ENCODE data around the gene PRR14. TPM values are rescaled to one million over a fixed set of nuclear protein-coding genes. Genes with fewer than 3 reads are reported as not detected.
A peak's percentile ranks its signal among the peaks of the same experiment; 100 is the strongest.

The PRR14 gene
- total and polyA plus RNA-seq, 2 donors (not counting 1 experiment from before 2014, with no cell fraction given), result 2.5 to 6.6 TPM

GRCh38 chr16:30615358-30616091 is 35.2 kb upstream of the PRR14 start:
- H3K4me1 ChIP-seq (ENCODE audit: control insufficient read depth, extremely low read depth, insufficient read depth, low read length), result peaks cover 1% of the 10 kb centered on the region
- H3K4me3 ChIP-seq (replicated peaks in 1 of 4; ENCODE audit: control extremely low read depth in 1 of 4, insufficient read depth in 1 of 4, low read depth in 3 of 4, low read length in 4 of 4), result no peak overlapping the region
- H3K27ac ChIP-seq (ENCODE audit: insufficient read depth, low read length), result no peak overlapping the region
- DNase-seq (ENCODE audit: low read depth in 2 of 2), result peak in 1 of 2 donors; percentile 28
- no peaks in the 10 kb centered on the region for H3K79me2 ChIP-seq (ENCODE audit: control insufficient read depth, insufficient read depth, low read length)
- TF ChIP-seq EZH2 (IDR thresholded peaks at IDR 0.05; ENCODE audit: low read length, missing control alignments), result no peak
- peak; percentile 25 to 62 for TF ChIP-seq CTCF (conservative IDR thresholded peaks at IDR 0.05 in 1 of 2, IDR thresholded peaks at IDR 0.05 in 1 of 2; ENCODE audit: low read depth in 1 of 2, low read length in 2 of 2)
- no peaks in the 10 kb centered on the region for H3K9me3 ChIP-seq (ENCODE audit: control insufficient read depth, insufficient read depth, low read depth, low read length)
- H3K4me2 ChIP-seq (ENCODE audit: extremely low read depth, insufficient read depth, low read length), result no peak overlapping the region
- H2AFZ ChIP-seq (ENCODE audit: low read length), result no peak overlapping the region
- H3K27me3 ChIP-seq (ENCODE audit: control insufficient read depth, insufficient read depth, low read length), result no peaks in the 10 kb centered on the region
- H3K36me3 ChIP-seq (ENCODE audit: control insufficient read depth, insufficient read depth, low read length), result no peaks in the 10 kb centered on the region
- no peak overlapping the region for H3K9ac ChIP-seq (ENCODE audit: insufficient read depth, low read length)
- H4K20me1 ChIP-seq (ENCODE audit: control insufficient read depth, extremely low read depth, insufficient read depth, low read length), result no peaks in the 10 kb centered on the region

- no peak overlapping the region for H3K9ac ChIP-seq (ENCODE audit: insufficient read depth, low read length)
- H3K4me2 ChIP-seq (ENCODE audit: extremely low read depth, insufficient read depth, low read length), result no peak overlapping the region
- H3K4me1 ChIP-seq (ENCODE audit: control insufficient read depth, extremely low read depth, insufficient read depth, low read length), result no peaks in the 10 kb centered on the region
- no peak overlapping the region for H3K4me3 ChIP-seq (replicated peaks in 1 of 4; ENCODE audit: control extremely low read depth in 1 of 4, insufficient read depth in 1 of 4, low read depth in 3 of 4, low read length in 4 of 4)
- H3K9me3 ChIP-seq (ENCODE audit: control insufficient read depth, insufficient read depth, low read depth, low read length), result no peaks in the 10 kb centered on the region
- no peak overlapping the region for H2AFZ ChIP-seq (ENCODE audit: low read length)
- H4K20me1 ChIP-seq (ENCODE audit: control insufficient read depth, extremely low read depth, insufficient read depth, low read length), result no peaks in the 10 kb centered on the region
- H3K27ac ChIP-seq (ENCODE audit: insufficient read depth, low read length), result no peak overlapping the region
- DNase-seq (ENCODE audit: low read depth in 2 of 2), result peak in 1 of 2 donors; percentile 32
- H3K79me2 ChIP-seq (ENCODE audit: control insufficient read depth, insufficient read depth, low read length), result no peaks in the 10 kb centered on the region
- TF ChIP-seq EZH2 (IDR thresholded peaks at IDR 0.05; ENCODE audit: low read length, missing control alignments), result no peak
- TF ChIP-seq CTCF (conservative IDR thresholded peaks at IDR 0.05 in 1 of 2, IDR thresholded peaks at IDR 0.05 in 1 of 2; ENCODE audit: low read depth in 1 of 2, low read length in 2 of 2), result no peak
- H3K36me3 ChIP-seq (ENCODE audit: control insufficient read depth, insufficient read depth, low read length), result no peaks in the 10 kb centered on the region
- H3K27me3 ChIP-seq (ENCODE audit: control insufficient read depth, insufficient read depth, low read length), result peaks cover 12% of the 10 kb centered on the region
Measured at GRCh38 chr16:30619202-30619601, 31.6 kb upstream of the PRR14 start.

- TF ChIP-seq CTCF (conservative IDR thresholded peaks at IDR 0.05 in 1 of 2, IDR thresholded peaks at IDR 0.05 in 1 of 2; ENCODE audit: low read depth in 1 of 2, low read length in 2 of 2) (no peak), EZH2 (IDR thresholded peaks at IDR 0.05; ENCODE audit: low read length, missing control alignments) (no peak)
- Histone ChIP-seq H3K9me3 (ENCODE audit: control insufficient read depth, insufficient read depth, low read depth, low read length) (no peaks in the 10 kb centered on the region), H3K9ac (ENCODE audit: insufficient read depth, low read length) (no peak overlapping the region), H2AFZ (ENCODE audit: low read length) (no peak overlapping the region), H3K79me2 (ENCODE audit: control insufficient read depth, insufficient read depth, low read length) (no peaks in the 10 kb centered on the region), H3K27me3 (ENCODE audit: control insufficient read depth, insufficient read depth, low read length) (peaks cover 12% of the 10 kb centered on the region), H4K20me1 (ENCODE audit: control insufficient read depth, extremely low read depth, insufficient read depth, low read length) (no peaks in the 10 kb centered on the region), H3K27ac (ENCODE audit: insufficient read depth, low read length) (no peak overlapping the region), H3K36me3 (ENCODE audit: control insufficient read depth, insufficient read depth, low read length) (no peaks in the 10 kb centered on the region), H3K4me3 (replicated peaks in 1 of 4; ENCODE audit: control extremely low read depth in 1 of 4, insufficient read depth in 1 of 4, low read depth in 3 of 4, low read length in 4 of 4) (no peak overlapping the region), H3K4me2 (ENCODE audit: extremely low read depth, insufficient read depth, low read length) (no peak overlapping the region), H3K4me1 (ENCODE audit: control insufficient read depth, extremely low read depth, insufficient read depth, low read length) (no peaks in the 10 kb centered on the region)
- no peak for DNase-seq (ENCODE audit: low read depth in 2 of 2)
Measured at GRCh38 chr16:30619638-30620037, 31.1 kb upstream of the PRR14 start.

Measured in fibroblast of lung (primary cell).